Choroid plexus epithelial cell (primary cell): ENCODE measurements around the gene RAB6A.

Experiments used
- DNase-seq: peaks from one replicate; pipeline ENCODE4 v3.0.0-alpha.2; 2010; ENCODE audit warnings: low read depth
- H3K4me3 ChIP-seq: 2 replicates; pipeline ENCODE4 v1.5.1; 2011; ENCODE audit warnings: low read depth, mild to moderate bottlenecking, control low read depth, low read length, moderate library complexity
- CTCF ChIP-seq: conservative IDR thresholded peaks from 2 replicates; pipeline ENCODE4 v1.5.1; 2011; ENCODE audit warnings: low read depth, mild to moderate bottlenecking, control low read depth, inconsistent platforms, low read length, moderate library complexity

The RAB6A gene

DNA sequence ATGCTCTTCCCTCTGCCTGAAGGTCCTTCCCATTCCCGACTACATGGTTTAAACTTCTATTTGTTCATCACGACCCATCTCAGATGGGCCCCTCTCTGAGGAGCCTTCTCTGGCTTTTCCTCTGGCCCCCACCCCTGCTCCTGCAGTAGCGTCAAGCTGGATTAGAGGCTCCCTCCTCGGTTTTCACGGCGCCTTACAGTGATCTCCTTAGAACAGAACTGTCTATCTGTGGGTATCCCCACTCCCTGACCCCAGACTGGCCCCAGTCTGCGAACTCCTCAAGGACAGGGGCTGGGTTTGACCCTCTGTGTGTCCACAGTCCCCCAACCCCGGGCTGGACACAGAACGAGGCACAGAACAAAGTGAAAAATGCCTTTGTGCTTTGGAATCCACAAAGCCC lies 111.7 kb downstream of the RAB6A start:
- no peak overlapping the region for H3K4me3 ChIP-seq
- DNase-seq, result no peak
- TF ChIP-seq CTCF, result no peak

DNA sequence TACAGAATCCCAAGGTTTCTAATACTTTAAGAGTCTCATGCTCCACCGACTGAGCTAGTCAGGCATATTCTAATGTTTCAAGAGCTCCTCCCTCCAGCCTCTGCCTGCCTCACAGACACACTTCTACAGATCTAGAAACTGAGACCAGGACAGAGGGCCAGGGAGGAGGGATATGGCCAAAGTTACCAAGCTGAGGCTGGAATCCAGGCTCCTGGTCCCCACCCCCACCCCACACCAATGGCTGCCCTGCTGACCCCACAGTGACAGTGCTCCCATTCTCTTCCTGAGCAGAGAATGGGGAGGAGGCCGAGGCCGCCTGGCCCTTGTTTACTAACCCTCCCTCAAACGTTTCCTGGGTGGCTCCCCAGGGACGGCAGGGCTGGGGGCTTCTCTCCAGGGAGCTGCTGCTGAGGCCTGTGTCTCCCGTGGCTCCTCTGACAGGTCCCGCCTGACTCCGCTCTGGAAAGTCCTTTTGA lies 112.3 kb downstream of the RAB6A start:
- no peak overlapping the region for H3K4me3 ChIP-seq
- no peak for TF ChIP-seq CTCF
- DNase-seq, result no peak

DNA sequence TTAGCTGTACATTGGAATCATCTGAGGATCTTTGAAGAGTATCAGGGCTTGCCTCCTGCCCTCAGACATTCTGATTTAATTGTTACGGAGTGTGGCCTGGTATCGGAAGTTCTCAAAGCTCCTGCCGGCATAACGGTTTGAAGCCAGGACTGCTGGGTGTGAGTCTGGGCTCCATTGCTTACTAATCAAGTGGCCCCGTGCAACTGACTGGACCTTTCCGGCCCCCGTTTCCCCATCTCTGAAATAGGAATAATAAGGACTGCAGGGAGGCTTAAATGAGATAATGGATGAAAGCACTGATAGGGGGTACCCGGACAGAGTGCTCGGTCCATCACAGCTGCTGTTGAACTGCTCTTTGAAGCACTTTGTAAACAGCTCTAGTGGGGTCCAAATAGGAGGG lies 112.8 kb downstream of the RAB6A start:
- DNase-seq, result no peak
- H3K4me3 ChIP-seq, result no peak overlapping the region
- TF ChIP-seq CTCF, result no peak

DNA sequence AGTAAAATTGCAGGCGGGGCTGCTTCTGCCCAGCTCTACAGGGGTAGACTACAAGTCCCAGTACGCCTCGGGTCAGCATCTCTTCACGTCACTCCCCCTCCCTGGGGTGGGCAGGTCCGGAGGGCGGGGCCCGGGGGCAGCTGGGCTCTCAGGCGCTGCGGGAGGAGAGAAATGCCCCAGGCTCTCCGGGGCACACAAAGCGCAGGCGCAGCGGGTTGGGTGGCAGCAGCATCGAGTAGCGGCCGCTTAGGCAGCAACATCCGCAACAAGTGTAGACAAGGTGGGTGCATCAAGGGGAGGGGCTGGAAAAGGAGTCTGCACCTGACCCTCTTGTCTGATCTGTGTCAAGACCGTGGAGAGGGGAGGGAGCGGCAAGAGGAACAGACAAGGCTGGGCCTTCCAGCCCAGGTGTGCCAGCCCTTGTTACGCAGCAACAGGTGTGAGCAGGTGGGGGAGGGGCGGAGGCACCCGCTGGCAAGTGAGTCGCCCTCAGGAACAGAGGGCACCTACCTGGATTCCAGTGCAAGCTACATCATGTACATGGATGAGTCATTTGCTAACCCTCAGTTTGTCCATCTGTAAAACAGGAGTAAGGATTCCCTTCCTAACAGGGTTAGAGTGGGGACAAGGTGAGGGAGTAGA lies 113.3 kb downstream of the RAB6A start:
- DNase-seq, result peak; percentile 84
- TF ChIP-seq CTCF, result no peak
- peak overlapping the region; percentile 39 for H3K4me3 ChIP-seq

DNA sequence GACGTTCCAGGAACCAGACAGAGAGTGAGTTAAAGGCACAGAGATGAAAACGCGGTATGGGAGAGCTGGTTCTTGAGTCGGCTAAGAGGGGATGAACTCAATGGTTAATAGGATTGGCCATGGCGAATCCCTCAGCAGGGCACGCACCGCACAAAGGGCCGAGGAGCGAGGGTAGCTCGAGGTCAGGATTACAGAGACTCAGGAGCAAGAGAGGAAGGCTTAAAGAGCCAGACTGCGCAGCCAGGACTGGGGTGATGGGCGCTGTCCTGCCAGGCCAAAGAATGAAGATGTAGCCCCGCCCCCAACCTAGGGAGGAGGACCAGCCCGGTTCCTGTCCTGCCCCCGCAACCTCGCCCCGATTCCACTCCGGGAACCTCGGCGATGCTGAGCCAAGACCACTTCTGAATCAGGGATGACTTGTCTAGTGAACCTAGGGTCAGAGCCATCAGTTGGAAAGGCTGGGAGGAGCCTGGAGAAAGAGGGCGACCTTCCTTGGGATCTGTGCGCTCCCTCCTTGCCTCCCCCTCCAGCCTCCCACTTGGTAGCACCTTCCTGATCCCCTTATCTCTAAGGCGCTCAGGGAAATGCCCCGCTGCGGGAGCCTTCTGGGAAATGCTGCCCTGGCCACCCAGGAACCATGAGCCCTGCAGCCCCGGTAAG lies 114.8 kb downstream of the RAB6A start, which contains the start of gene PLEKHB1:
PLEKHB1 (plus strand) TSS at position 610 of the 660 bp plus-strand sequence; CDS start at position 638, 28 bp downstream.
- TF ChIP-seq CTCF, result no peak
- H3K4me3 ChIP-seq, result no peak within 1 kb of the TSS
- no peak for DNase-seq

GRCh38 chr11:73645121-73645969 lies 115.5 kb downstream of the RAB6A start:
- no peak overlapping the region for H3K4me3 ChIP-seq
- no peak for DNase-seq
- no peak for TF ChIP-seq CTCF
